GM18526 (cell line): ENCODE results near the gene PTDSS2.

Experiments
- POLR2A ChIP-seq: IDR thresholded peaks from 3 replicates; pipeline ENCODE4 v1.6.1; 2011; ENCODE audit not compliant: insufficient read length; ENCODE audit errors: extremely low read depth

Gene PTDSS2

GRCh38 chr11:409600-410483, 40.2 kb upstream of the PTDSS2 start:
- TF ChIP-seq POLR2A = no peak

DNA sequence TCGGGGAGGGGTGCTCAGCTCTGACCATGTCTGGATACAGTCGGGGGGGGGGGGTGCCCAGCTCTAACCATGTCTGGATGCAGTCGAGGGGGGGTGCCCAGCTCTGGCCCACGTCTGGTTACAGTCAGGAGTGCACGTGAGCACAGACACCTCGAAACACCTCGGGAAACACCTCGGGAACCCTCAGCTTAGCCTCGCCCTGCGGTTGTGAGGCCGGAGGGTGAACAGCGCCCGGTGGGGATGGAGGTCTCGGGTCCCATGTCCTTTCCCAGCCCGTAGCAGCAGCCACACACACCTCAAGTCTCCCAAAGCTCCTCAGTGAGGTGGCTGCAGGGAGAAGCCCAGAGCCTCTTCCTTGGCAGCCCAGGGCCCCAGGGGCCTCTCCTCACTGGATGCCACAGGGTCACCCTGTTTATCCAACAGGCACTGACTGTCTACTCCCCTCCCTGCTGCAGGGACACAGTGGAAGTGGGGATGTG, 37.4 kb upstream of the PTDSS2 start:
- TF ChIP-seq POLR2A = no peak

GRCh38 chr11:413120-414081, 36.7 kb upstream of the PTDSS2 start:
- no peak for TF ChIP-seq POLR2A

GRCh38 chr11:414318-414857, 35.7 kb upstream of the PTDSS2 start:
- no peak for TF ChIP-seq POLR2A

GRCh38 chr11:415640-416041, 34.4 kb upstream of the PTDSS2 start:
- TF ChIP-seq POLR2A = no peak

- no peak for TF ChIP-seq POLR2A
These were observed 33.9 kb upstream of the PTDSS2 start for GRCh38 chr11:416051-416756.

- no peak for TF ChIP-seq POLR2A
These were observed 33.1 kb upstream of the PTDSS2 start for GRCh38 chr11:416757-417621.

GRCh38 chr11:417652-418342, 32.3 kb upstream of the PTDSS2 start:
- TF ChIP-seq POLR2A = no peak

- no peak for TF ChIP-seq POLR2A
These were observed 31.5 kb upstream of the PTDSS2 start for GRCh38 chr11:418343-419247.

DNA sequence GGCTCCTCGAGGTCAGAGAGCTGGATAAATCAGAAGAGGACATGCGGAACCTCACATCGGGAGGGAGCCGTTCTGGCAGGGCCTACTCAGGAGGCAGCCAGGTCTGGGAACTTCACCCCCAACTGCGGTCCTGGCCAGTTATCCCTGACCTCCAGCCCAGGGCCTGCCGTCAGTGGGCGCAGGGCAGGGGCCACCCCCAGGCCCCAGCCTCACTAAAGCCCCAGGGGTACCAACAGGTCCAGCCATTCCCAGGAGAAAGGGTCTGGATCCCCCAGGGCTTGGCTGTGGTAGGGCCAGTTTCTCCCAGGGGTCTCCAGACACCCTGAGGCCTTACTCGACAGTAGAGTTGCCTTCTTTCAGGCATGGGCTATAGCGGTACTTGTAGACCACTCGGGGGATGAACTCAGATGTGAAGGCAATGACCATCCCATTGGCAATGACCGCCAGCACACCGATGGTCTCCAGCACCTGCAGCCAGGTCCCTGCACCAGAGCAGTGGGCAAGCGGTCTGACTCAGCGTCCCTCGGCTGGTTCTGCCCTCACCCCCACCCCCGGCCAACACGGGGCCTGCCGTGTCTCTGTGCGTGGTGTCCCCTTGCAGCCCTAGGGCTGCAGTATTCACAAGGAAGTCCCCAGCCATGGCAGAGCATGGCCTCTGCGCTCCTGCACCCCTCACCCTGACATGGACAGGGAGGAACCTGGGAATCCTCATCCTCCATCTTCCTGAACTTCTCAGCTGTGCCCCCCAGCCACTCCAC, 30.7 kb upstream of the PTDSS2 start:
- no peak for TF ChIP-seq POLR2A

DNA sequence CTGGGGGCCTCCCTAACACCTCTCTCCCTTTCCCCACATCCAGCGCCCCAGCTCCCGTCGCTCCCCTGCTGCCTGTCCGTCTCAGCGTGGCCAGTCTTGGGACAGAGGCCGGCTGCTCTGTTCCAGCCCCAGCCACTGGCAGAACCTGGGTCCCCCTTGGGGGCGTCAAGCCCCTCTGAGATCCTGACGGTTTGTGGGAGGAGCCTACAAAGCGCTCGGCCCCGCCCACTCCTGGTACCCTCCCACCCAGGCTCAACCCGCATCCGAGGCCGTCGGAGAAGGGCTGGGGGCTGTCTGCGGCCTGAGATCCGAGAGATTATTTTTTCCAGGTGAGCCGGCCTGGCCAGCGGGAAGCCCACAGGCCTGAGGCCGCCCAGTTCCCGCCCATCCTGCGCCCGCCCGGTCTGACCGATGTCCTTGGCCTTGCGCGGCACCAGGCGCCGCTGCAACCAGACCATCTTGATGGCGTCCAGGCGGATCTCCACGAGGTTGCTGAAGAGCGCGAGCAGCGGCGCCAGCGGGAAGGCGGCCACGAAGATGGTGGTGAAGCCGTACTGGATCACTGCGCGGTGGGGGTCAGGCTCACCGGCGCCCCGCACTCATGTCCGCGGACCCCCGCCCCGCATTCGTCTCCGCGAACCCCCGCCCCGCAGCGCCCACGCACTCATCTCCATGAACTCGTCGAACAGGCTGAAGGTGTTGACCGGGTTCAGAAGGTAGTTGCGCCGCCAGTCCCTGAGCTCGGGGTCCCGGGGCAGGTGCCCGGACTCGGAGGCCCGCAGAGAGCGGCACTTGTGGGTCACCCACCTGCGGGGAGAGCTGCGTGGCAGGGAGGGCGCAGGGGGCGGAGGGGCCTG, 29.8 kb upstream of the PTDSS2 start:
- no peak for TF ChIP-seq POLR2A
